Measurements from ENCODE around the gene KIF5C.

DNA sequence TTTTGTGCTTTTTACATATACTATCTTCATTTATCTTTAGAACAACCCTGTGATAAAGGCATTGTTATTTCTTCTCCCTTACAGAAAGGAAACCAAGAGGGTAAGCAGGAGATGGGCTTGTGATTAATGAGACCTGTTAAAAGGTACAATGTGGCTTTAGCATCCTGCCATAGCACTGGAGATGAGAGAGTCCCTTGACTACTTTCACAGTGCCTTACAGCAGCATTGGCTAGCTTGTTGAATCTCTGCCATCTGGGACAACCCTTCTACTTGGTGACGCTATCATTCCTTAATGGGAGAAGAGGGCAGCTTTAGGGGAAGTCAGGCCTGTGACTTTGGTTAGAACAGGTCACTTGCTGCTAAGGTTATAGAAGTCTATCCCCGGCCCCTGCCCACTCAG lies 95.4 kb downstream of the KIF5C start:
- no peak for TF ChIP-seq POLR2A (IDR thresholded peaks at IDR 0.05)
- TF ChIP-seq, protein P1, sequence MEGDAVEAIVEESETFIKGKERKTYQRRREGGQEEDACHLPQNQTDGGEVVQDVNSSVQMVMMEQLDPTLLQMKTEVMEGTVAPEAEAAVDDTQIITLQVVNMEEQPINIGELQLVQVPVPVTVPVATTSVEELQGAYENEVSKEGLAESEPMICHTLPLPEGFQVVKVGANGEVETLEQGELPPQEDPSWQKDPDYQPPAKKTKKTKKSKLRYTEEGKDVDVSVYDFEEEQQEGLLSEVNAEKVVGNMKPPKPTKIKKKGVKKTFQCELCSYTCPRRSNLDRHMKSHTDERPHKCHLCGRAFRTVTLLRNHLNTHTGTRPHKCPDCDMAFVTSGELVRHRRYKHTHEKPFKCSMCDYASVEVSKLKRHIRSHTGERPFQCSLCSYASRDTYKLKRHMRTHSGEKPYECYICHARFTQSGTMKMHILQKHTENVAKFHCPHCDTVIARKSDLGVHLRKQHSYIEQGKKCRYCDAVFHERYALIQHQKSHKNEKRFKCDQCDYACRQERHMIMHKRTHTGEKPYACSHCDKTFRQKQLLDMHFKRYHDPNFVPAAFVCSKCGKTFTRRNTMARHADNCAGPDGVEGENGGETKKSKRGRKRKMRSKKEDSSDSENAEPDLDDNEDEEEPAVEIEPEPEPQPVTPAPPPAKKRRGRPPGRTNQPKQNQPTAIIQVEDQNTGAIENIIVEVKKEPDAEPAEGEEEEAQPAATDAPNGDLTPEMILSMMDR (IDR thresholded peaks at IDR 0.05) = no peak

Data from Peyer's patch (tissue), 4 donors.